Measurements from ENCODE around the gene OR10P1.

- TF ChIP-seq, protein P1, sequence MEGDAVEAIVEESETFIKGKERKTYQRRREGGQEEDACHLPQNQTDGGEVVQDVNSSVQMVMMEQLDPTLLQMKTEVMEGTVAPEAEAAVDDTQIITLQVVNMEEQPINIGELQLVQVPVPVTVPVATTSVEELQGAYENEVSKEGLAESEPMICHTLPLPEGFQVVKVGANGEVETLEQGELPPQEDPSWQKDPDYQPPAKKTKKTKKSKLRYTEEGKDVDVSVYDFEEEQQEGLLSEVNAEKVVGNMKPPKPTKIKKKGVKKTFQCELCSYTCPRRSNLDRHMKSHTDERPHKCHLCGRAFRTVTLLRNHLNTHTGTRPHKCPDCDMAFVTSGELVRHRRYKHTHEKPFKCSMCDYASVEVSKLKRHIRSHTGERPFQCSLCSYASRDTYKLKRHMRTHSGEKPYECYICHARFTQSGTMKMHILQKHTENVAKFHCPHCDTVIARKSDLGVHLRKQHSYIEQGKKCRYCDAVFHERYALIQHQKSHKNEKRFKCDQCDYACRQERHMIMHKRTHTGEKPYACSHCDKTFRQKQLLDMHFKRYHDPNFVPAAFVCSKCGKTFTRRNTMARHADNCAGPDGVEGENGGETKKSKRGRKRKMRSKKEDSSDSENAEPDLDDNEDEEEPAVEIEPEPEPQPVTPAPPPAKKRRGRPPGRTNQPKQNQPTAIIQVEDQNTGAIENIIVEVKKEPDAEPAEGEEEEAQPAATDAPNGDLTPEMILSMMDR (conservative IDR thresholded peaks at IDR 0.05; ENCODE audit: low read length), result no peak
- no peak for TF ChIP-seq EZH2phosphoT487 (IDR thresholded peaks at IDR 0.05; ENCODE audit: borderline replicate concordance, low read depth, low read length)
These were observed 775 bp downstream of the OR10P1 start for GRCh38 chr12:55637467-55637866.

All from OCI-LY7 (cell line).